H9 (cell line): ENCODE results near the gene TMEM114. TPM values are rescaled to one million over a fixed set of nuclear protein-coding genes. Genes with fewer than 3 reads are reported as not detected.

Experiments used
- DNase-seq: peaks from one replicate; pipeline ENCODE4 v3.0.0-alpha.2; 2017
- H2AFZ ChIP-seq: one replicate; pipeline ENCODE4 v1.6.1; 2013; ENCODE audit warnings: mild to moderate bottlenecking, low read length, control low read depth, moderate library complexity
- H2AK5ac ChIP-seq: 2 replicates; pipeline ENCODE4 v1.6.1; 2013; ENCODE audit warnings: low read length, control low read depth, mixed read lengths; ENCODE audit not compliant: insufficient read length
- H2BK120ac ChIP-seq: one replicate; pipeline ENCODE4 v1.6.1; 2013; ENCODE audit warnings: low read depth, mild to moderate bottlenecking, low read length, control low read depth, inconsistent platforms; ENCODE audit not compliant: poor library complexity, severe bottlenecking
- H2BK12ac ChIP-seq: 2 replicates; pipeline ENCODE4 v1.6.1; 2013; ENCODE audit warnings: low read length, control low read depth, mixed read lengths, low read depth; ENCODE audit not compliant: insufficient read length
- H2BK15ac ChIP-seq: 2 replicates; pipeline ENCODE4 v1.6.1; 2013; ENCODE audit warnings: low read depth, low read length, control low read depth
- H2BK20ac ChIP-seq: one replicate; pipeline ENCODE4 v1.6.1; 2013; ENCODE audit warnings: low read depth, mild to moderate bottlenecking, low read length, control low read depth, inconsistent platforms; ENCODE audit not compliant: poor library complexity, severe bottlenecking
- H2BK5ac ChIP-seq: 2 replicates; pipeline ENCODE4 v1.6.1; 2013; ENCODE audit warnings: low read length, control low read depth, mixed read lengths; ENCODE audit not compliant: insufficient read length
- H3K14ac ChIP-seq: 2 replicates; pipeline ENCODE4 v1.6.1; 2013; ENCODE audit warnings: low read length, control low read depth; ENCODE audit not compliant: insufficient read depth
- H3K18ac ChIP-seq: 2 replicates; pipeline ENCODE4 v1.6.1; 2013; ENCODE audit warnings: low read depth, mild to moderate bottlenecking, mixed read lengths, low read length, control low read depth; ENCODE audit not compliant: insufficient read length
- H3K23ac ChIP-seq: 2 replicates; pipeline ENCODE4 v1.6.1; 2013; ENCODE audit warnings: low read length, control low read depth, mixed read lengths, low read depth; ENCODE audit not compliant: insufficient read length
- H3K23me2 ChIP-seq: 2 replicates; pipeline ENCODE4 v1.6.1; 2013; ENCODE audit warnings: low read depth, mild to moderate bottlenecking, mixed read lengths, low read length, control low read depth; ENCODE audit not compliant: insufficient read length, poor library complexity, severe bottlenecking
- H3K27ac ChIP-seq: 2 replicates; pipeline ENCODE4 v1.5.1; 2013; ENCODE audit warnings: low read length, control low read depth, mixed read lengths, low read depth; ENCODE audit not compliant: insufficient read length
- H3K27me3 ChIP-seq: 2 replicates; pipeline ENCODE4 v1.6.1; 2013; ENCODE audit warnings: low read length, control low read depth, inconsistent platforms; ENCODE audit not compliant: insufficient read depth
- H3K4ac ChIP-seq: 2 replicates; pipeline ENCODE4 v1.6.1; 2013; ENCODE audit warnings: low read depth, mild to moderate bottlenecking, control low read depth, inconsistent platforms, low read length, moderate library complexity
- H3K4me1 ChIP-seq: 2 replicates; pipeline ENCODE4 v1.6.1; 2013; ENCODE audit warnings: low read length, control low read depth, inconsistent platforms; ENCODE audit not compliant: insufficient read depth
- H3K4me2 ChIP-seq: 2 replicates; pipeline ENCODE4 v1.6.1; 2013; ENCODE audit warnings: low read length, control low read depth, mixed read lengths; ENCODE audit not compliant: insufficient read length, insufficient read depth
- H3K56ac ChIP-seq: 2 replicates; pipeline ENCODE4 v1.6.1; 2013; ENCODE audit warnings: low read depth, mild to moderate bottlenecking, mixed read lengths, low read length, control low read depth; ENCODE audit not compliant: insufficient read length
- H3K79me1 ChIP-seq: 2 replicates; pipeline ENCODE4 v1.6.1; 2013; ENCODE audit warnings: low read depth, mild to moderate bottlenecking, moderate library complexity, low read length, control low read depth, inconsistent platforms; ENCODE audit not compliant: insufficient read depth, poor library complexity, severe bottlenecking
- H3K79me2 ChIP-seq: 2 replicates; pipeline ENCODE4 v1.6.1; 2013; ENCODE audit warnings: low read length, control low read depth, inconsistent platforms; ENCODE audit not compliant: insufficient read depth
- H3K9ac ChIP-seq: 2 replicates; pipeline ENCODE4 v1.6.1; 2013; ENCODE audit warnings: low read length, control low read depth, mixed read lengths; ENCODE audit not compliant: insufficient read length; ENCODE audit errors: extremely low read depth
- H3K9me3 ChIP-seq: one replicate; pipeline ENCODE4 v1.6.1; 2013; ENCODE audit warnings: low read depth, low read length, inconsistent platforms; ENCODE audit not compliant: control insufficient read depth
- H3T11ph ChIP-seq: one replicate; pipeline ENCODE4 v1.6.1; 2013; ENCODE audit warnings: mild to moderate bottlenecking, low read length, control low read depth, inconsistent platforms
- H4K20me1 ChIP-seq: one replicate; pipeline ENCODE4 v1.6.1; 2013; ENCODE audit not compliant: control insufficient read depth, insufficient read length, insufficient read depth
- H4K5ac ChIP-seq: 2 replicates; pipeline ENCODE4 v1.6.1; 2013; ENCODE audit warnings: low read depth, mild to moderate bottlenecking, mixed read lengths, low read length, control low read depth; ENCODE audit not compliant: insufficient read length
- H4K8ac ChIP-seq: replicated peaks from 2 replicates; pipeline ENCODE4 v1.6.1; 2013; ENCODE audit warnings: low read length, control low read depth, mixed read lengths, low read depth; ENCODE audit not compliant: insufficient read length
- H4K91ac ChIP-seq: 2 replicates; pipeline ENCODE4 v1.6.1; 2013; ENCODE audit warnings: low read depth, mild to moderate bottlenecking, moderate library complexity, mixed read lengths, low read length, control low read depth; ENCODE audit not compliant: insufficient read length
- H3K27ac Mint-ChIP-seq, 3 experiments: 2 replicates in 2 of 3; 3 replicates in 1 of 3; pipeline ENCODE4 v1.8.0; 2020 to 2021; ENCODE audit warnings: mixed read lengths in 3 of 3, mild to moderate bottlenecking in 1 of 3, moderate library complexity in 1 of 3
- H3K27me3 Mint-ChIP-seq: 2 replicates; pipeline ENCODE4 v1.8.0; 2021; ENCODE audit warnings: low read depth, mild to moderate bottlenecking, moderate library complexity, mixed read lengths
- H3K36me3 Mint-ChIP-seq, 3 experiments: 2 replicates in 2 of 3; 3 replicates in 1 of 3; pipeline ENCODE4 v1.8.0; 2020 to 2021; ENCODE audit warnings: low read depth in 3 of 3, mixed read lengths in 3 of 3; ENCODE audit not compliant: insufficient read depth in 1 of 3
- H3K4me1 Mint-ChIP-seq, 2 experiments: 2 replicates each; pipeline ENCODE4 v1.8.0; 2020; ENCODE audit warnings: mixed read lengths in 2 of 2
- H3K4me3 Mint-ChIP-seq, 2 experiments: 2 replicates in 1 of 2; 3 replicates in 1 of 2; pipeline ENCODE4 v1.8.0; 2020 to 2021; ENCODE audit warnings: mild to moderate bottlenecking in 2 of 2, mixed read lengths in 2 of 2, moderate library complexity in 1 of 2
- H3K9me3 Mint-ChIP-seq, 2 experiments: 2 replicates in 1 of 2; 3 replicates in 1 of 2; pipeline ENCODE4 v1.8.0; 2020; ENCODE audit warnings: mild to moderate bottlenecking in 2 of 2, mixed read lengths in 2 of 2, moderate library complexity in 1 of 2
- CTCF ChIP-seq: fragments of 200-600 bp; sonication (generic); conservative IDR thresholded peaks from 3 replicates; pipeline ENCODE4 v1.8.0; 2021; ENCODE audit warnings: antibody characterized with exemption, mild to moderate bottlenecking
- WGBS: extraction: QIAGEN DNeasy Blood & Tissue Kit; methylation state at CpG from one replicate; pipeline ENCODE4 v1.1.7; 2013; ENCODE audit warnings: missing lambda C conversion rate, low lambda C conversion rate, mixed read lengths; ENCODE audit not compliant: insufficient read length; ENCODE audit errors: extremely low coverage; 5-methylcytosine and 5-hydroxymethylcytosine counted together
- total RNA-seq: library from RNA; stranded (reverse); gene quantifications from 2 replicates; pipeline ENCODE4 v1.2.1, GENCODE V29; 2021

The TMEM114 gene
- total RNA-seq, 1 experiment from 2014 or later, result 0.33 TPM

GRCh38 chr16:8579559-8579958 lies 10.8 kb downstream of the TMEM114 start:
- Histone ChIP-seq H2BK120ac (no peak overlapping the region), H4K5ac (no peak overlapping the region), H2BK12ac (no peak overlapping the region), H4K8ac (no peak overlapping the region), H3K23me2 (no peaks in the 10 kb centered on the region), H3K27ac (no peak overlapping the region), H3K9me3 (no peaks in the 10 kb centered on the region), H3K79me2 (no peaks in the 10 kb centered on the region), H3K56ac (no peak overlapping the region), H3K4ac (no peak overlapping the region), H2AK5ac (no peak overlapping the region), H2BK20ac (no peak overlapping the region), H2BK15ac (no peak overlapping the region), H2AFZ (no peak overlapping the region), H3K4me2 (no peak overlapping the region), H2BK5ac (no peak overlapping the region), H3K4me1 (peaks cover 3% of the 10 kb centered on the region; the same call in 1 of the 2 replicates), H4K91ac (no peak overlapping the region), H3T11ph (no peak overlapping the region), H3K18ac (no peak overlapping the region), H4K20me1 (no peaks in the 10 kb centered on the region), H3K23ac (no peak overlapping the region), H3K79me1 (no peaks in the 10 kb centered on the region), H3K9ac (no peak overlapping the region), H3K14ac (no peak overlapping the region), H3K27me3 (no peaks in the 10 kb centered on the region)
- no peaks in the 10 kb centered on the region; a peak in 1 of 7 replicates for H3K36me3 Mint-ChIP-seq
- no peak for TF ChIP-seq CTCF
- peaks cover 13 to 15% of the 10 kb centered on the region in 2 experiments for H3K4me1 Mint-ChIP-seq
- H3K27ac Mint-ChIP-seq, result peak overlapping the region in 1 of 3 experiments; percentile 68; a peak in 1 of 7 replicates
- no peak for DNase-seq
- no peaks in the 10 kb centered on the region; a peak in 1 of 5 replicates for H3K9me3 Mint-ChIP-seq
- H3K4me3 Mint-ChIP-seq, result no peak overlapping the region
- peaks cover 4% of the 10 kb centered on the region for H3K27me3 Mint-ChIP-seq
- no CpG with 5 or more reads among the region's 9 CpGs for WGBS
